ENCODE data around the gene SOCS4.

GRCh38 chr14:55051423-55052268 is 24.6 kb downstream of the SOCS4 start, which contains the start of gene MAPK1IP1L:
- TF ChIP-seq ZNF552 (CRISPR knock-in tag; IDR thresholded peaks at IDR 0.05; ENCODE audit: borderline replicate concordance) (no peak), SYNCRIP (IDR thresholded peaks at IDR 0.05; ENCODE audit: insufficient read depth, low read depth, low read length) (no peak)
